GM18873 (cell line): ENCODE measurements around the gene SH3PXD2A.

Experiments used
- ATAC-seq: cut with Tn5 transposase; IDR thresholded peaks from one replicate; pipeline ENCODE4 v1.9.1; 2021; ENCODE audit warnings: mild to moderate bottlenecking, moderate library complexity, moderate number of reproducible peaks; ENCODE audit not compliant: unreplicated experiment, low FRiP score

Gene SH3PXD2A

GRCh38 chr10:103756277-103756869 is 99.0 kb downstream of the SH3PXD2A start:
- no peak for ATAC-seq

GRCh38 chr10:103752680-103753248 is 102.6 kb downstream of the SH3PXD2A start:
- no peak for ATAC-seq

GRCh38 chr10:103751667-103752290 is 103.6 kb downstream of the SH3PXD2A start:
- no peak for ATAC-seq

GRCh38 chr10:103750836-103751235 is 104.5 kb downstream of the SH3PXD2A start:
- no peak for ATAC-seq

GRCh38 chr10:103749779-103750178 is 105.6 kb downstream of the SH3PXD2A start:
- ATAC-seq = no peak

GRCh38 chr10:103748020-103748419 is 107.4 kb downstream of the SH3PXD2A start:
- no peak for ATAC-seq

GRCh38 chr10:103747193-103747865 is 108.0 kb downstream of the SH3PXD2A start:
- ATAC-seq = no peak

- ATAC-seq = no peak
These were observed 108.8 kb downstream of the SH3PXD2A start for GRCh38 chr10:103746598-103746997.

GRCh38 chr10:103745341-103746247 is 109.8 kb downstream of the SH3PXD2A start:
- ATAC-seq = no peak

- no peak for ATAC-seq
These were observed 112.6 kb downstream of the SH3PXD2A start for GRCh38 chr10:103742824-103743223.

GRCh38 chr10:103740611-103741010 is 114.8 kb downstream of the SH3PXD2A start:
- no peak for ATAC-seq

- no peak for ATAC-seq
These were observed 116.2 kb downstream of the SH3PXD2A start for GRCh38 chr10:103739039-103739764.

GRCh38 chr10:103737735-103738367 is 117.5 kb downstream of the SH3PXD2A start:
- no peak for ATAC-seq

GRCh38 chr10:103736763-103737162 is 118.6 kb downstream of the SH3PXD2A start:
- no peak for ATAC-seq

- no peak for ATAC-seq
These were observed 119.3 kb downstream of the SH3PXD2A start for GRCh38 chr10:103736044-103736443.

GRCh38 chr10:103734731-103735130 is 120.6 kb downstream of the SH3PXD2A start:
- no peak for ATAC-seq

- no peak for ATAC-seq
These were observed 122.3 kb downstream of the SH3PXD2A start for GRCh38 chr10:103733045-103733419.

- no peak for ATAC-seq
These were observed 122.9 kb downstream of the SH3PXD2A start for GRCh38 chr10:103732339-103733044.
